Measurements from ENCODE around the gene KCNC1. TPM values are rescaled to one million over a fixed set of nuclear protein-coding genes. Genes with fewer than 3 reads are reported as not detected.

KCNC1 gene
- polyA plus RNA-seq, 4 donors, result 0.13 to 1.3 TPM; not detected in 2

- Histone ChIP-seq H3K27ac (ENCODE audit: low read depth in 1 of 3, low read length in 2 of 3) (no peak overlapping the region), H3K36me3 (ENCODE audit: control insufficient read depth in 3 of 3, insufficient read depth in 2 of 3, low read depth in 1 of 3, low read length in 3 of 3) (no peaks in the 10 kb centered on the region), H3K27me3 (ENCODE audit: control insufficient read depth in 3 of 3, insufficient read depth in 3 of 3, low read length in 3 of 3) (no peaks in the 10 kb centered on the region), H3K9me3 (ENCODE audit: control insufficient read depth in 2 of 2, insufficient read depth in 1 of 2, low read depth in 1 of 2, low read length in 1 of 2) (no peaks in the 10 kb centered on the region), H3K4me3 (ENCODE audit: low read depth in 1 of 3, low read length in 3 of 3) (no peak overlapping the region), H3K4me1 (ENCODE audit: control insufficient read depth in 3 of 3, insufficient read depth in 2 of 3, low read depth in 1 of 3, low read length in 2 of 3) (no peaks in the 10 kb centered on the region)
- DNase-seq (no peak), FAIRE-seq (no peak)
- WGBS, 3 donors, result 57 to 64% (median 60%) methylated on average over 3 of the region's 3 CpGs
Measured at GRCh38 chr11:17763703-17764102, 29.1 kb downstream of the KCNC1 start.

- DNase-seq (no peak), FAIRE-seq (no peak)
- peaks cover 0 to under 1% (median 0%) of the 10 kb centered on the region in 3 donors for H3K4me1 ChIP-seq (ENCODE audit: control insufficient read depth in 3 of 3, insufficient read depth in 2 of 3, low read depth in 1 of 3, low read length in 2 of 3)
- H3K27me3 ChIP-seq (ENCODE audit: control insufficient read depth in 3 of 3, insufficient read depth in 3 of 3, low read length in 3 of 3), result no peaks in the 10 kb centered on the region
- H3K9me3 ChIP-seq (ENCODE audit: control insufficient read depth in 2 of 2, insufficient read depth in 1 of 2, low read depth in 1 of 2, low read length in 1 of 2), result no peaks in the 10 kb centered on the region
- no peak overlapping the region for H3K4me3 ChIP-seq (ENCODE audit: low read depth in 1 of 3, low read length in 3 of 3)
- WGBS, 3 donors, result 78 to 87% (median 84%) methylated on average over 19 of the region's 19 CpGs
- no peak overlapping the region for H3K27ac ChIP-seq (ENCODE audit: low read depth in 1 of 3, low read length in 2 of 3)
- no peaks in the 10 kb centered on the region for H3K36me3 ChIP-seq (ENCODE audit: control insufficient read depth in 3 of 3, insufficient read depth in 2 of 3, low read depth in 1 of 3, low read length in 3 of 3)
Measured at GRCh38 chr11:17764446-17765218, 30.1 kb downstream of the KCNC1 start.

GRCh38 chr11:17765356-17766072 is 30.9 kb downstream of the KCNC1 start:
- Histone ChIP-seq H3K4me3 (ENCODE audit: low read depth in 1 of 3, low read length in 3 of 3) (no peak overlapping the region), H3K4me1 (ENCODE audit: control insufficient read depth in 3 of 3, insufficient read depth in 2 of 3, low read depth in 1 of 3, low read length in 2 of 3) (peaks cover 0 to 9% (median under 1%) of the 10 kb centered on the region in 3 donors), H3K27ac (ENCODE audit: low read depth in 1 of 3, low read length in 2 of 3) (no peak overlapping the region), H3K27me3 (ENCODE audit: control insufficient read depth in 3 of 3, insufficient read depth in 3 of 3, low read length in 3 of 3) (no peaks in the 10 kb centered on the region), H3K36me3 (ENCODE audit: control insufficient read depth in 3 of 3, insufficient read depth in 2 of 3, low read depth in 1 of 3, low read length in 3 of 3) (no peaks in the 10 kb centered on the region), H3K9me3 (ENCODE audit: control insufficient read depth in 2 of 2, insufficient read depth in 1 of 2, low read depth in 1 of 2, low read length in 1 of 2) (no peaks in the 10 kb centered on the region)
- 73 to 79% (median 76%) methylated on average over 13 of the region's 13 CpGs for WGBS, 3 donors
- DNase-seq (no peak), FAIRE-seq (no peak)

GRCh38 chr11:17766073-17766359 is 31.4 kb downstream of the KCNC1 start:
- DNase-seq, result no peak
- H3K9me3 ChIP-seq (ENCODE audit: control insufficient read depth in 2 of 2, insufficient read depth in 1 of 2, low read depth in 1 of 2, low read length in 1 of 2), result no peaks in the 10 kb centered on the region
- H3K36me3 ChIP-seq (ENCODE audit: control insufficient read depth in 3 of 3, insufficient read depth in 2 of 3, low read depth in 1 of 3, low read length in 3 of 3), result no peaks in the 10 kb centered on the region
- H3K4me3 ChIP-seq (ENCODE audit: low read depth in 1 of 3, low read length in 3 of 3), result no peak overlapping the region
- peaks cover 0 to 14% (median 4%) of the 10 kb centered on the region in 3 donors for H3K4me1 ChIP-seq (ENCODE audit: control insufficient read depth in 3 of 3, insufficient read depth in 2 of 3, low read depth in 1 of 3, low read length in 2 of 3)
- no peak for FAIRE-seq
- no peak overlapping the region for H3K27ac ChIP-seq (ENCODE audit: low read depth in 1 of 3, low read length in 2 of 3)
- 89 to 93% (median 93%) methylated on average over 8 of the region's 8 CpGs for WGBS, 3 donors
- no peaks in the 10 kb centered on the region for H3K27me3 ChIP-seq (ENCODE audit: control insufficient read depth in 3 of 3, insufficient read depth in 3 of 3, low read length in 3 of 3)

- Histone ChIP-seq H3K4me3 (ENCODE audit: low read depth in 1 of 3, low read length in 3 of 3) (no peak overlapping the region), H3K27ac (ENCODE audit: low read depth in 1 of 3, low read length in 2 of 3) (no peak overlapping the region), H3K36me3 (ENCODE audit: control insufficient read depth in 3 of 3, insufficient read depth in 2 of 3, low read depth in 1 of 3, low read length in 3 of 3) (no peaks in the 10 kb centered on the region), H3K9me3 (ENCODE audit: control insufficient read depth in 2 of 2, insufficient read depth in 1 of 2, low read depth in 1 of 2, low read length in 1 of 2) (no peaks in the 10 kb centered on the region), H3K27me3 (ENCODE audit: control insufficient read depth in 3 of 3, insufficient read depth in 3 of 3, low read length in 3 of 3) (no peaks in the 10 kb centered on the region), H3K4me1 (ENCODE audit: control insufficient read depth in 3 of 3, insufficient read depth in 2 of 3, low read depth in 1 of 3, low read length in 2 of 3) (peaks cover 0 to 17% (median 7%) of the 10 kb centered on the region in 3 donors)
- WGBS, 3 donors, result 87 to 90% (median 89%) methylated on average over 5 of the region's 5 CpGs
- DNase-seq, result no peak
- no peak for FAIRE-seq
Measured at GRCh38 chr11:17766590-17766989, 32.0 kb downstream of the KCNC1 start.

- 84 to 93% (median 85%) methylated on average over 7 of the region's 7 CpGs for WGBS, 3 donors
- no peaks in the 10 kb centered on the region for H3K27me3 ChIP-seq (ENCODE audit: control insufficient read depth in 3 of 3, insufficient read depth in 3 of 3, low read length in 3 of 3)
- H3K36me3 ChIP-seq (ENCODE audit: control insufficient read depth in 3 of 3, insufficient read depth in 2 of 3, low read depth in 1 of 3, low read length in 3 of 3), result peaks cover 0 to 3% (median 0%) of the 10 kb centered on the region in 3 donors
- H3K27ac ChIP-seq (ENCODE audit: low read depth in 1 of 3, low read length in 2 of 3), result no peak overlapping the region
- peaks cover 0 to 17% (median 7%) of the 10 kb centered on the region in 3 donors for H3K4me1 ChIP-seq (ENCODE audit: control insufficient read depth in 3 of 3, insufficient read depth in 2 of 3, low read depth in 1 of 3, low read length in 2 of 3)
- H3K4me3 ChIP-seq (ENCODE audit: low read depth in 1 of 3, low read length in 3 of 3), result no peak overlapping the region
- no peak for DNase-seq
- FAIRE-seq, result no peak
- H3K9me3 ChIP-seq (ENCODE audit: control insufficient read depth in 2 of 2, insufficient read depth in 1 of 2, low read depth in 1 of 2, low read length in 1 of 2), result no peaks in the 10 kb centered on the region
Measured at GRCh38 chr11:17767301-17767885, 32.8 kb downstream of the KCNC1 start.

GRCh38 chr11:17767914-17768313 is 33.3 kb downstream of the KCNC1 start:
- H3K4me3 ChIP-seq (ENCODE audit: low read depth in 1 of 3, low read length in 3 of 3), result no peak overlapping the region
- H3K27me3 ChIP-seq (ENCODE audit: control insufficient read depth in 3 of 3, insufficient read depth in 3 of 3, low read length in 3 of 3), result no peaks in the 10 kb centered on the region
- no peaks in the 10 kb centered on the region for H3K9me3 ChIP-seq (ENCODE audit: control insufficient read depth in 2 of 2, insufficient read depth in 1 of 2, low read depth in 1 of 2, low read length in 1 of 2)
- peaks cover 0 to 17% (median 7%) of the 10 kb centered on the region in 3 donors for H3K4me1 ChIP-seq (ENCODE audit: control insufficient read depth in 3 of 3, insufficient read depth in 2 of 3, low read depth in 1 of 3, low read length in 2 of 3)
- DNase-seq, result no peak
- no peak for FAIRE-seq
- WGBS, 3 donors, result 83 to 90% (median 85%) methylated on average over 2 of the region's 2 CpGs
- H3K36me3 ChIP-seq (ENCODE audit: control insufficient read depth in 3 of 3, insufficient read depth in 2 of 3, low read depth in 1 of 3, low read length in 3 of 3), result peaks cover 0 to 3% (median 0%) of the 10 kb centered on the region in 3 donors
- no peak overlapping the region for H3K27ac ChIP-seq (ENCODE audit: low read depth in 1 of 3, low read length in 2 of 3)

GRCh38 chr11:17768547-17768946 is 34.0 kb downstream of the KCNC1 start:
- 91 to 94% (median 92%) methylated on average over 5 to 7 of the region's 7 CpGs for WGBS, 3 donors
- H3K4me3 ChIP-seq (ENCODE audit: low read depth in 1 of 3, low read length in 3 of 3), result no peak overlapping the region
- no peaks in the 10 kb centered on the region for H3K9me3 ChIP-seq (ENCODE audit: control insufficient read depth in 2 of 2, insufficient read depth in 1 of 2, low read depth in 1 of 2, low read length in 1 of 2)
- no peaks in the 10 kb centered on the region for H3K27me3 ChIP-seq (ENCODE audit: control insufficient read depth in 3 of 3, insufficient read depth in 3 of 3, low read length in 3 of 3)
- FAIRE-seq (no peak), DNase-seq (no peak)
- H3K4me1 ChIP-seq (ENCODE audit: control insufficient read depth in 3 of 3, insufficient read depth in 2 of 3, low read depth in 1 of 3, low read length in 2 of 3), result peaks cover 0 to 17% (median 7%) of the 10 kb centered on the region in 3 donors
- peaks cover 0 to 3% (median 0%) of the 10 kb centered on the region in 3 donors for H3K36me3 ChIP-seq (ENCODE audit: control insufficient read depth in 3 of 3, insufficient read depth in 2 of 3, low read depth in 1 of 3, low read length in 3 of 3)
- H3K27ac ChIP-seq (ENCODE audit: low read depth in 1 of 3, low read length in 2 of 3), result no peak overlapping the region
